ENCODE measurements around the gene ACP5. TPM values are rescaled to one million over a fixed set of nuclear protein-coding genes. Genes with fewer than 3 reads are reported as not detected.
A peak's percentile ranks its signal among the peaks of the same experiment; 100 is the strongest.

Gene ACP5
- total RNA-seq, 2 experiments from 2014 or later, result 8.3 to 8.8 TPM

- no peaks in the 10 kb centered on the region for H3K36me3 Mint-ChIP-seq (ENCODE audit: low read depth)
- CTCF ChIA-PET, result interaction anchor here (0.5 to 1.5 kb wide), 20 partner anchors 9 to 245 kb away, joined by 3 to 8 read pairs (median 4); partner anchors contain the start of gene ELOF1
- intact Hi-C loops (cut with micrococcal nuclease), result loop anchor here (1.0 kb wide), 2 partner anchors 23 to 51 kb away; partner anchors contain the start of gene ELOF1
- H3K9me3 Mint-ChIP-seq, result no peaks in the 10 kb centered on the region
- peaks cover 19% of the 10 kb centered on the region for H3K4me1 Mint-ChIP-seq (ENCODE audit: low read depth)
- peaks cover 16% of the 10 kb centered on the region for H3K27me3 Mint-ChIP-seq (ENCODE audit: low read depth)
- no peak overlapping the region for H3K27ac Mint-ChIP-seq
- no peak overlapping the region for H3K4me3 Mint-ChIP-seq
- DNase-seq, result peak; percentile 87
Measured at GRCh38 chr19:11535792-11536595, 41.5 kb downstream of the ACP5 start.

GRCh38 chr19:11534948-11535347 is 42.5 kb downstream of the ACP5 start:
- Mint-ChIP-seq H3K36me3 (ENCODE audit: low read depth) (no peaks in the 10 kb centered on the region), H3K27me3 (ENCODE audit: low read depth) (peaks cover 11% of the 10 kb centered on the region), H3K4me3 (no peak overlapping the region), H3K4me1 (ENCODE audit: low read depth) (peaks cover 23% of the 10 kb centered on the region), H3K9me3 (no peaks in the 10 kb centered on the region), H3K27ac (no peak overlapping the region)
- CTCF ChIA-PET, result no interaction called here
- intact Hi-C loops (cut with micrococcal nuclease), result no loop called here
- DNase-seq, result no peak

- H3K9me3 Mint-ChIP-seq, result no peaks in the 10 kb centered on the region
- H3K4me1 Mint-ChIP-seq (ENCODE audit: low read depth), result peaks cover 23% of the 10 kb centered on the region
- no peak overlapping the region for H3K27ac Mint-ChIP-seq
- no peaks in the 10 kb centered on the region for H3K36me3 Mint-ChIP-seq (ENCODE audit: low read depth)
- no peak for DNase-seq
- CTCF ChIA-PET, result interaction anchor here (0.7 to 1.0 kb wide), 2 partner anchors 29 to 53 kb away, joined by 3 read pairs; partner anchors contain the start of gene ZNF653
- H3K27me3 Mint-ChIP-seq (ENCODE audit: low read depth), result peaks cover 11% of the 10 kb centered on the region
- no peak overlapping the region for H3K4me3 Mint-ChIP-seq
- intact Hi-C loops (cut with micrococcal nuclease), result no loop called here
Measured at GRCh38 chr19:11534538-11534937, 42.9 kb downstream of the ACP5 start.

- no peak overlapping the region for H3K27ac Mint-ChIP-seq
- intact Hi-C loops (cut with micrococcal nuclease), result no loop called here
- no peaks in the 10 kb centered on the region for H3K9me3 Mint-ChIP-seq
- CTCF ChIA-PET, result no interaction called here
- H3K27me3 Mint-ChIP-seq (ENCODE audit: low read depth), result no peaks in the 10 kb centered on the region
- peak; percentile 64 for DNase-seq
- no peak overlapping the region for H3K4me3 Mint-ChIP-seq
- H3K4me1 Mint-ChIP-seq (ENCODE audit: low read depth), result peaks cover 31% of the 10 kb centered on the region
- H3K36me3 Mint-ChIP-seq (ENCODE audit: low read depth), result peaks cover 4% of the 10 kb centered on the region
Measured at GRCh38 chr19:11530432-11530831, 47.0 kb downstream of the ACP5 start.

GRCh38 chr19:11528551-11529341 is 48.7 kb downstream of the ACP5 start, which contains the start of gene ECSIT:
Gene ECSIT, minus strand, starts transcription at chr19:11529134. Its CDS starts 9,964 bp downstream, at chr19:11519170.
- H3K27me3 Mint-ChIP-seq (ENCODE audit: low read depth), result no peaks in the 10 kb centered on the region
- intact Hi-C loops (cut with micrococcal nuclease), result loop anchor here (1.0 to 2.0 kb wide), 5 partner anchors 23 to 154 kb away; partner anchors contain the start of genes ELOF1, ODAD3, PRKCSH and SWSAP1
- H3K4me1 Mint-ChIP-seq (ENCODE audit: low read depth), result peaks cover 26% of the 10 kb centered on the region
- no peaks in the 10 kb centered on the region for H3K9me3 Mint-ChIP-seq
- peak within 1 kb of the TSS; percentile 90 for H3K27ac Mint-ChIP-seq
- CTCF ChIA-PET, result interaction anchor here (0.6 to 1.0 kb wide), 2 partner anchors 59 to 147 kb away, joined by 3 to 4 read pairs; no protein-coding TSS in a partner anchor
- DNase-seq, result peak; percentile 97
- peaks cover 4% of the 10 kb centered on the region for H3K36me3 Mint-ChIP-seq (ENCODE audit: low read depth)
- peak within 1 kb of the TSS; percentile 97 for H3K4me3 Mint-ChIP-seq

Other genes starting within 250 kb of the ACP5 start
- 10 to 100 TPM in 1 of 2 experiments, 1 to 10 TPM in 1; 9.8 to 10.7 TPM for gene RAB3D, start 238.0 kb downstream of the ACP5 start, total RNA-seq
- 10 to 100 TPM; 21.4 to 24.2 TPM for gene TMEM205, start 231.4 kb downstream of the ACP5 start, total RNA-seq
- gene CCDC159, start 231.1 kb downstream of the ACP5 start, total RNA-seq, result 10 to 100 TPM; 15.2 to 16.5 TPM
- gene PLPPR2, start 222.2 kb downstream of the ACP5 start, total RNA-seq, result 1 to 10 TPM; 2.6 to 2.8 TPM
- gene SWSAP1, start 203.0 kb downstream of the ACP5 start, total RNA-seq, result 1 to 10 TPM; 1.1 to 2.1 TPM
- 1 to 10 TPM; 3.9 to 4.3 TPM for gene EPOR, start 193.3 kb downstream of the ACP5 start, total RNA-seq
- gene RGL3, start 158.3 kb downstream of the ACP5 start, total RNA-seq, result not detected
- under 1 TPM; 0.15 to 0.19 TPM for gene ODAD3, start 142.5 kb downstream of the ACP5 start, total RNA-seq
- gene PRKCSH, start 142.0 kb downstream of the ACP5 start, total RNA-seq, result 100 to 1,000 TPM; 234 to 237 TPM
- not detected for gene ELAVL3, start 96.6 kb downstream of the ACP5 start, total RNA-seq
- gene ZNF653, start 71.8 kb downstream of the ACP5 start, total RNA-seq, result 1 to 10 TPM; 6.8 to 7.3 TPM
- 10 to 100 TPM; 42.6 to 46.0 TPM for gene ECSIT, start 48.5 kb downstream of the ACP5 start, total RNA-seq
- gene CNN1, start 38.8 kb downstream of the ACP5 start, total RNA-seq, result not detected
- 10 to 100 TPM; 33.0 to 33.4 TPM for gene ELOF1, start 18.4 kb downstream of the ACP5 start, total RNA-seq
- 1 to 10 TPM; 4.3 to 5.0 TPM for gene ZNF627, start 19.8 kb upstream of the ACP5 start, total RNA-seq
- gene ZNF823, start 161.3 kb upstream of the ACP5 start, total RNA-seq, result 1 to 10 TPM; 4.1 to 4.2 TPM
- gene ZNF441, start 189.4 kb upstream of the ACP5 start, total RNA-seq, result 1 to 10 TPM; 4.0 TPM
- 1 to 10 TPM in 1 of 2 experiments, under 1 TPM in 1; 0.35 to 1.2 TPM for gene ZNF491, start 220.9 kb upstream of the ACP5 start, total RNA-seq
- gene ZNF440, start 236.6 kb upstream of the ACP5 start, total RNA-seq, result 1 to 10 TPM; 3.6 to 4.8 TPM

All from activated naive CD4-positive, alpha-beta T cell treated with anti-CD3 and anti-CD28 coated beads for 36 hours (primary cell).